HG02840 (cell line): Measurements from ENCODE around the gene VPREB3.

Experiments
- ATAC-seq: cut with Tn5 transposase; IDR thresholded peaks from one replicate; pipeline ENCODE4 v1.9.1; 2021; ENCODE audit warnings: mild to moderate bottlenecking, moderate library complexity, moderate number of reproducible peaks; ENCODE audit not compliant: unreplicated experiment, low FRiP score

Gene VPREB3

GRCh38 chr22:23754220-23754919 lies at the start of gene VPREB3:
VPREB3 (minus strand) TSS chr22:23754425; CDS start chr22:23754363, 62 bp downstream.
- no peak for ATAC-seq

- no peak for ATAC-seq
Measured at GRCh38 chr22:23803001-23803819, 49.0 kb upstream of the VPREB3 start.

GRCh38 chr22:23801886-23802377 lies 47.7 kb upstream of the VPREB3 start:
- no peak for ATAC-seq

- ATAC-seq, result no peak
Measured at GRCh38 chr22:23801238-23801821, 47.1 kb upstream of the VPREB3 start.

- peak; percentile 55 for ATAC-seq
Measured at GRCh38 chr22:23800297-23801237, 46.3 kb upstream of the VPREB3 start.

GRCh38 chr22:23796461-23796860 lies 42.2 kb upstream of the VPREB3 start:
- no peak for ATAC-seq

- no peak for ATAC-seq
Measured at GRCh38 chr22:23793326-23793725, 39.1 kb upstream of the VPREB3 start.

- ATAC-seq, result no peak
Measured at GRCh38 chr22:23791738-23792645, 37.8 kb upstream of the VPREB3 start.

- ATAC-seq, result no peak
Measured at GRCh38 chr22:23790819-23791737, 36.9 kb upstream of the VPREB3 start.

- ATAC-seq, result no peak
Measured at GRCh38 chr22:23789638-23790037, 35.4 kb upstream of the VPREB3 start.

- no peak for ATAC-seq
Measured at GRCh38 chr22:23789121-23789520, 34.9 kb upstream of the VPREB3 start.

- no peak for ATAC-seq
Measured at GRCh38 chr22:23787910-23788309, 33.7 kb upstream of the VPREB3 start.

GRCh38 chr22:23787600-23787896 lies 33.3 kb upstream of the VPREB3 start:
- ATAC-seq, result no peak

- peak; percentile 74 for ATAC-seq
Measured at GRCh38 chr22:23786752-23787599, 32.8 kb upstream of the VPREB3 start, which contains the start of gene SMARCB1. SMARCB1 (plus strand) TSS chr22:23786966; CDS start chr22:23787170, 204 bp downstream.

- no peak for ATAC-seq
Measured at GRCh38 chr22:23786261-23786710, 32.1 kb upstream of the VPREB3 start.

- ATAC-seq, result no peak
Measured at GRCh38 chr22:23784215-23784732, 30.0 kb upstream of the VPREB3 start.
